MM.1S (cell line): ENCODE results near the gene OR2F1.

Source experiments
- DNase-seq: peaks from one replicate; pipeline ENCODE4 v3.0.0-alpha.2; 2015
- H2AFZ ChIP-seq: fragments of 300-600 bp; sonication (generic); 2 replicates; pipeline ENCODE4 v1.6.0; 2016; ENCODE audit warnings: antibody characterized with exemption, low read length
- H3F3A ChIP-seq: fragments of 300-600 bp; sonication (generic); 2 replicates; pipeline ENCODE4 v1.6.1; 2016; ENCODE audit warnings: mild to moderate bottlenecking, antibody characterized with exemption, low read length, moderate library complexity, mixed read lengths; ENCODE audit not compliant: insufficient read depth
- H3K27ac ChIP-seq: fragments of 300-600 bp; sonication (generic); 2 replicates; pipeline ENCODE4 v1.5.1; 2016; ENCODE audit warnings: mild to moderate bottlenecking, low read length
- H3K27me3 ChIP-seq: fragments of 300-600 bp; sonication (generic); replicated peaks from 2 replicates; pipeline ENCODE4 v1.6.0; 2016; ENCODE audit warnings: low read length; ENCODE audit not compliant: insufficient read depth
- H3K36me3 ChIP-seq: fragments of 300-600 bp; sonication (generic); replicated peaks from 2 replicates; pipeline ENCODE4 v1.6.1; 2016; ENCODE audit warnings: mild to moderate bottlenecking, low read length, mixed read lengths; ENCODE audit not compliant: insufficient read depth
- H3K4me1 ChIP-seq: fragments of 300-600 bp; sonication (generic); 2 replicates; pipeline ENCODE4 v1.6.1; 2016; ENCODE audit warnings: low read length, mixed read lengths
- H3K4me2 ChIP-seq: fragments of 300-600 bp; sonication (generic); 2 replicates; pipeline ENCODE4 v1.6.0; 2016; ENCODE audit warnings: low read depth, low read length
- H3K4me3 ChIP-seq: fragments of 300-600 bp; sonication (generic); 2 replicates; pipeline ENCODE4 v1.5.1; 2016; ENCODE audit warnings: low read length, mixed read lengths
- H3K79me2 ChIP-seq: fragments of 300-600 bp; sonication (generic); 2 replicates; pipeline ENCODE4 v1.6.1; 2016; ENCODE audit warnings: mixed run types, low read length, mixed read lengths
- H3K9ac ChIP-seq: fragments of 300-600 bp; sonication (generic); 2 replicates; pipeline ENCODE4 v1.6.1; 2016; ENCODE audit warnings: low read length, mixed read lengths
- H3K9me2 ChIP-seq: fragments of 300-600 bp; sonication (generic); replicated peaks from 2 replicates; pipeline ENCODE4 v1.6.1; 2016; ENCODE audit warnings: mild to moderate bottlenecking, low read length, mixed read lengths; ENCODE audit not compliant: insufficient read depth
- H3K9me3 ChIP-seq: fragments of 300-600 bp; sonication (generic); replicated peaks from 2 replicates; pipeline ENCODE4 v1.6.1; 2016; ENCODE audit warnings: mild to moderate bottlenecking, low read length, mixed read lengths; ENCODE audit not compliant: insufficient read depth
- H4K20me1 ChIP-seq: fragments of 300-600 bp; sonication (generic); 2 replicates; pipeline ENCODE4 v1.6.1; 2016; ENCODE audit warnings: mild to moderate bottlenecking, low read length, moderate library complexity, mixed read lengths; ENCODE audit not compliant: insufficient read depth
- EZH2 ChIP-seq: fragments of 300-600 bp; sonication (generic); optimal IDR thresholded peaks from 2 replicates; pipeline ENCODE3; 2017; ENCODE audit warnings: low read depth, mild to moderate bottlenecking, antibody characterized with exemption, low read length, mixed read lengths
- EZH2phosphoT487 ChIP-seq: fragments of 300-600 bp; sonication (generic); IDR thresholded peaks from 2 replicates; pipeline ENCODE4 v1.6.1; 2018; ENCODE audit warnings: antibody characterized with exemption, low read length
- TF ChIP-seq, protein P1 (sequence below): fragments of 300-600 bp; sonication (generic); IDR thresholded peaks from 2 replicates; pipeline ENCODE4 v1.5.1; 2016; ENCODE audit warnings: antibody characterized with exemption, low read length, mixed read lengths

OR2F1 gene

DNA sequence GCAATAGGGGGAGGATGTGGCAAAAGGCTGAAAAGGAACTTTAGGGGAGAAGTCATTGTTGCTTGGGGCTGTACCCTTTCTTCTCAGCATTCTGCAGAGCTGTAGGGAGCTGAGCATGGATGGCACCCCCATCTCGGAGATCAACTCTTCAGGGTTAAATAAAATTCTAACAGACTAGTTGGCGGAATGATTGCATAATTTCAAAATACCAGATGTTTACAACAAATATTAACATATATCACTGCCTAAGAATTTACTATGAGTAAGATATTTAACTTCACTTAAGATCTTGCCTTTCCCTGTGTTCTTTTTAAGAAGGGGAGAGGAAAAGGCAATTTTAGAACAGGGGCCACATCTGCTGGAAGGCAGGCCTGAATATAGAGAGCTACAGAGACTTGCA, 509 bp upstream of the OR2F1 start:
- no peaks in the 10 kb centered on the region for H3K79me2 ChIP-seq
- H3K4me1 ChIP-seq, result no peaks in the 10 kb centered on the region
- H3K4me2 ChIP-seq, result no peak overlapping the region
- no peaks in the 10 kb centered on the region for H3K9me2 ChIP-seq
- H3K27me3 ChIP-seq, result no peaks in the 10 kb centered on the region
- TF ChIP-seq EZH2phosphoT487, result no peak
- no peak for TF ChIP-seq EZH2
- TF ChIP-seq, protein P1, sequence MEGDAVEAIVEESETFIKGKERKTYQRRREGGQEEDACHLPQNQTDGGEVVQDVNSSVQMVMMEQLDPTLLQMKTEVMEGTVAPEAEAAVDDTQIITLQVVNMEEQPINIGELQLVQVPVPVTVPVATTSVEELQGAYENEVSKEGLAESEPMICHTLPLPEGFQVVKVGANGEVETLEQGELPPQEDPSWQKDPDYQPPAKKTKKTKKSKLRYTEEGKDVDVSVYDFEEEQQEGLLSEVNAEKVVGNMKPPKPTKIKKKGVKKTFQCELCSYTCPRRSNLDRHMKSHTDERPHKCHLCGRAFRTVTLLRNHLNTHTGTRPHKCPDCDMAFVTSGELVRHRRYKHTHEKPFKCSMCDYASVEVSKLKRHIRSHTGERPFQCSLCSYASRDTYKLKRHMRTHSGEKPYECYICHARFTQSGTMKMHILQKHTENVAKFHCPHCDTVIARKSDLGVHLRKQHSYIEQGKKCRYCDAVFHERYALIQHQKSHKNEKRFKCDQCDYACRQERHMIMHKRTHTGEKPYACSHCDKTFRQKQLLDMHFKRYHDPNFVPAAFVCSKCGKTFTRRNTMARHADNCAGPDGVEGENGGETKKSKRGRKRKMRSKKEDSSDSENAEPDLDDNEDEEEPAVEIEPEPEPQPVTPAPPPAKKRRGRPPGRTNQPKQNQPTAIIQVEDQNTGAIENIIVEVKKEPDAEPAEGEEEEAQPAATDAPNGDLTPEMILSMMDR, result no peak
- H3K9ac ChIP-seq, result no peak overlapping the region
- DNase-seq, result no peak
- H3K9me3 ChIP-seq, result no peaks in the 10 kb centered on the region
- H3K4me3 ChIP-seq, result no peak overlapping the region
- H3K27ac ChIP-seq, result no peak overlapping the region
- H3K36me3 ChIP-seq, result no peaks in the 10 kb centered on the region
- no peak overlapping the region for H2AFZ ChIP-seq
- H4K20me1 ChIP-seq, result no peaks in the 10 kb centered on the region
- no peaks in the 10 kb centered on the region for H3F3A ChIP-seq

DNA sequence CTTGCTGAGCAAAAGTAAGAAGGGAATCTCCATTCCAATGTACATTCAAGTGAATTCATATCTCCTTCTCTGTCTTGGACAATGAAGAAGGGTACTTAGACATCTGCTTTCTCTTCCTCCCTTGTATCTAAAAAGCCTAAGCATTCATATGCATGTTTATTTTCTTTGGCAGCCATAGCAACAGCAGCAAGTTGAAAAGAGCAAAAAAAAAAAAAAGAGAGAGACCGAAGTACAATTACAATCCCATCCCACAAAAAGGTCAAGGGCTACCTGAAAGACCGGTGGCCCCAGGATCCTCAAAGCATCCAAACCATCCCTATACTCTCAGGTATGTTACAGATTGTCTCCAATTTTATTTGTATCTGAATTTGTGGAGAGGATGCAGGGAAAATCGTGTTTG, 4.1 kb downstream of the OR2F1 start:
- H3K36me3 ChIP-seq, result no peaks in the 10 kb centered on the region
- H3K9me3 ChIP-seq, result no peaks in the 10 kb centered on the region
- no peak overlapping the region for H3K4me3 ChIP-seq
- no peaks in the 10 kb centered on the region for H3K9me2 ChIP-seq
- no peaks in the 10 kb centered on the region for H3K79me2 ChIP-seq
- H3F3A ChIP-seq, result no peaks in the 10 kb centered on the region
- H3K9ac ChIP-seq, result no peak overlapping the region
- no peak overlapping the region for H3K4me2 ChIP-seq
- H2AFZ ChIP-seq, result no peak overlapping the region
- TF ChIP-seq EZH2phosphoT487 (no peak), EZH2 (no peak)
- TF ChIP-seq, protein P1, result no peak
- H4K20me1 ChIP-seq, result no peaks in the 10 kb centered on the region
- no peaks in the 10 kb centered on the region for H3K4me1 ChIP-seq
- no peak for DNase-seq
- H3K27ac ChIP-seq, result no peak overlapping the region
- H3K27me3 ChIP-seq, result no peaks in the 10 kb centered on the region

DNA sequence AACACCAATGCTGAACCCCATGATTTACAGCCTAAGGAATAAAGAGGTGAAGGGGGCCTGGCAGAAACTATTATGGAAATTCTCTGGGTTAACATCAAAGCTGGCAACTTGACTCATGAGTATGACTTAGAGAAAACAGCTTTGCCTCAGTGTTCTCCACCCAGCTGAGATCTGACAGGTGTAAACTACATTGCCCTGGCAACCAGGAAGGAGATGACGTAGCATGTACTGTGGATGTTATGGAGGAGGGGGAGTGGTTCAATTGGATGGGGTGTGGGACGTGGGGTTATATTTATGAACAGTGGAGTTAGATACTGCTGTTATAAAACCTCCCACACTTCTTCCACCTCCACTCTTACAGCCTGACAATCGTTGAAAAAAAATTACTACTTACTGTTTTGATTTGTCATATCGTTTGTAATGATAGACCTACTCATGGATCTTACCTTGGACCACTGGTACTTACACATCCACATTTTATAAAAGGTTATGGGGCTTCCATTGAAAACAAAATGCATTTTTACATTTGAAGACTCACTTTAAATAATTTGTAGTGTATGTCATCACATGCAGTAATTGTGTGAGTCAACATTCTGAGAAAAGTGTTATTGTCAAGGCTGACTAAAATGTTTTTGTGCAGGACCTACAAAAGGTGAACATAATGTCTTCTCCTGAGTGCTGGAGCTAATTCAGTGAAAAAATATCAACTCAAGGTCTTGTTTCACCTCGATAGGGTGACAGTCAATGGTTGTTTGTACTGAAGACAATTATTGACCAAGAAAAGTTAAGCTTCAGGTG, 6.4 kb downstream of the OR2F1 start:
- H3K79me2 ChIP-seq, result no peaks in the 10 kb centered on the region
- H3K9me2 ChIP-seq, result no peaks in the 10 kb centered on the region
- TF ChIP-seq EZH2phosphoT487 (no peak), EZH2 (no peak)
- TF ChIP-seq, protein P1, result no peak
- H3K4me1 ChIP-seq, result no peaks in the 10 kb centered on the region
- no peaks in the 10 kb centered on the region for H3F3A ChIP-seq
- no peak for DNase-seq
- H3K9me3 ChIP-seq, result no peaks in the 10 kb centered on the region
- H4K20me1 ChIP-seq, result no peaks in the 10 kb centered on the region
- H3K4me2 ChIP-seq, result no peak overlapping the region
- H2AFZ ChIP-seq, result no peak overlapping the region
- H3K9ac ChIP-seq, result no peak overlapping the region
- no peak overlapping the region for H3K4me3 ChIP-seq
- no peaks in the 10 kb centered on the region for H3K36me3 ChIP-seq
- H3K27ac ChIP-seq, result no peak overlapping the region
- H3K27me3 ChIP-seq, result no peaks in the 10 kb centered on the region
